ENCODE measurements around the gene RTF1.
"Not testable (repeated sequence)": the region's sequence is repeated elsewhere in the genome, so short reads cannot be mapped to it uniquely, and the experiment has no call there.

The RTF1 gene

GRCh38 chr15:41438206-41438605 lies 21.3 kb downstream of the RTF1 start:
- no peak for DNase-seq

- not testable (repeated sequence) for DNase-seq
These were observed 21.9 kb downstream of the RTF1 start for GRCh38 chr15:41438745-41439144.

GRCh38 chr15:41443275-41443674 lies 26.4 kb downstream of the RTF1 start:
- DNase-seq = no peak

- DNase-seq = no peak
These were observed 28.5 kb downstream of the RTF1 start for GRCh38 chr15:41445399-41445798.

- DNase-seq = no peak
These were observed 45.3 kb downstream of the RTF1 start for GRCh38 chr15:41462084-41462795.

GRCh38 chr15:41464889-41465580 lies 48.1 kb downstream of the RTF1 start:
- no peak for DNase-seq

- DNase-seq = peak; percentile 17 to 59
These were observed 49.0 kb downstream of the RTF1 start for GRCh38 chr15:41465822-41466421.

- DNase-seq = no peak
These were observed 49.8 kb downstream of the RTF1 start for GRCh38 chr15:41466711-41467110.

GRCh38 chr15:41469644-41470043 lies 52.7 kb downstream of the RTF1 start:
- DNase-seq = not testable (repeated sequence)

GRCh38 chr15:41473418-41473817 lies 56.5 kb downstream of the RTF1 start:
- DNase-seq = no peak

- DNase-seq = no peak
These were observed 57.5 kb downstream of the RTF1 start for GRCh38 chr15:41474436-41474835.

- DNase-seq = no peak
These were observed 58.0 kb downstream of the RTF1 start for GRCh38 chr15:41474941-41475340.

- no peak for DNase-seq
These were observed 59.6 kb downstream of the RTF1 start for GRCh38 chr15:41476416-41477048.

- DNase-seq = no peak
These were observed 63.7 kb downstream of the RTF1 start for GRCh38 chr15:41480396-41481140.

- no peak for DNase-seq
These were observed 65.4 kb downstream of the RTF1 start for GRCh38 chr15:41482110-41482877.

GRCh38 chr15:41483115-41483514 lies 66.2 kb downstream of the RTF1 start:
- DNase-seq = no peak

- DNase-seq = no peak
These were observed 66.6 kb downstream of the RTF1 start for GRCh38 chr15:41483519-41483918.

GRCh38 chr15:41484937-41485625 lies 68.2 kb downstream of the RTF1 start:
- no peak for DNase-seq

- no peak for DNase-seq
These were observed 69.4 kb downstream of the RTF1 start for GRCh38 chr15:41486286-41486685.

GRCh38 chr15:41487381-41487780 lies 70.5 kb downstream of the RTF1 start:
- DNase-seq = no peak

- DNase-seq = no peak
These were observed 70.9 kb downstream of the RTF1 start for GRCh38 chr15:41487802-41488201.

GRCh38 chr15:41489641-41490040 lies 72.7 kb downstream of the RTF1 start:
- no peak for DNase-seq

All from NCI-H526 (cell line).